ENCODE results near the gene ALKBH6. TPM values are rescaled to one million over a fixed set of nuclear protein-coding genes. Genes with fewer than 3 reads are reported as not detected.
A peak's percentile ranks its signal among the peaks of the same experiment; 100 is the strongest.

The ALKBH6 gene
- total and polyA plus RNA-seq, 2 of the 13 experiments (the other 11 are each of a cell fraction or from before 2014, with no cell fraction given) = 13.7 to 18.1 TPM

DNA sequence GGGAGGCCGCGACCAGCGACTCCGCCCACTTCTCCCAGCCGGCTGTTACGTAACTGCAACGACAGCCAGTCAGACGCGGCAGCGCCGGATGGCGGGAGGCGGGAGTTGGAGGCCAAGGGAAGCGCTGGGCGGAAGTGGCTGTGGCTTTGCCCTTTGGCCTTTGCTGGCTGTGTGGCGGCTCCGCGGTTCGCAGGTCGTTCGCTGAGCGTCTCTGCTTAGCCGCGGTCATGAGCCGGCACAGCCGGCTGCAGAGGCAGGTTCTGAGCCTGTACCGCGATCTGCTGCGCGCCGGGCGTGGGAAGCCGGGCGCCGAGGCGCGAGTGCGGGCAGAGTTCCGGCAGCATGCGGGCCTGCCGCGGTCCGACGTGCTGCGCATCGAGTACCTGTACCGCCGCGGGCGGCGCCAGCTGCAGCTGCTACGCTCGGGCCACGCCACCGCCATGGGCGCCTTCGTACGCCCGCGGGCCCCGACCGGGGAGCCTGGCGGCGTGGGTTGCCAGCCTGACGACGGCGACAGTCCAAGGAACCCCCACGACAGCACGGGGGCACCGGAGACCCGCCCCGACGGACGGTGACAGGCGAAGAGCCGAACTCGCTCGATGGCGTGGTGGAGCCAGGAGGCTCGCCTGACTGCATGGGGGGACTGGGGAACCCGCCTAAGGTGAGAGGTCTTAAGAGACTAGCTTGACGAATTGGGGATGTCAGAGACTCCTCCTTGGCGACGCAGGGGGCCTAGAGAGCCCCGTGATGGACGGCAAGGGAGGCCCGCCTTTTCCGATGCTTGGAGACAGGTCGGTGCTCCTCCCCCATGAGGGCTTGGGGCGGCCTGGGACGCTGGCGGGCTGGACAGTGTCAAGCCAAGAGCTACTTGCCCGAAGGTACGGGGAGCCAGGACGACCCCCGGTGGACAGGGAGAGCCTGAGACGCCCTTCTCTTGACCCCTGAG lies 18.7 kb downstream of the ALKBH6 start, which contains the start of gene SDHAF1 (continued):
- TF ChIP-seq, protein P1, sequence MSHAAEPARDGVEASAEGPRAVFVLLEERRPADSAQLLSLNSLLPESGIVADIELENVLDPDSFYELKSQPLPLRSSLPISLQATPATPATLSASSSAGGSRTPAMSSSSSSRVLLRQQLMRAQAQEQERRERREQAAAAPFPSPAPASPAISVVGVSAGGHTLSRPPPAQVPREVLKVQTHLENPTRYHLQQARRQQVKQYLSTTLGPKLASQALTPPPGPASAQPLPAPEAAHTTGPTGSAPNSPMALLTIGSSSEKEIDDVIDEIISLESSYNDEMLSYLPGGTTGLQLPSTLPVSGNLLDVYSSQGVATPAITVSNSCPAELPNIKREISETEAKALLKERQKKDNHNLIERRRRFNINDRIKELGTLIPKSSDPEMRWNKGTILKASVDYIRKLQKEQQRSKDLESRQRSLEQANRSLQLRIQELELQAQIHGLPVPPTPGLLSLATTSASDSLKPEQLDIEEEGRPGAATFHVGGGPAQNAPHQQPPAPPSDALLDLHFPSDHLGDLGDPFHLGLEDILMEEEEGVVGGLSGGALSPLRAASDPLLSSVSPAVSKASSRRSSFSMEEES (CRISPR knock-in tag; IDR thresholded peaks at IDR 0.05) = no peak
- TF ChIP-seq AGO2 (optimal IDR thresholded peaks at IDR 0.05; ENCODE audit: low read depth, low read length) (peak; percentile 65), ZKSCAN8 (CRISPR knock-in tag; IDR thresholded peaks at IDR 0.05; ENCODE audit: borderline replicate concordance) (no peak), CHD2 (IDR thresholded peaks at IDR 0.05; ENCODE audit: low read depth, low read length) (no peak), NFE2 (CRISPR knock-in tag; IDR thresholded peaks at IDR 0.05) (no peak), ZNF24 (IDR thresholded peaks at IDR 0.05) (no peak), ZNF225 (CRISPR knock-in tag; IDR thresholded peaks at IDR 0.05) (peak; percentile 24; the same call in 1 of the 2 replicates), KLF12 (CRISPR knock-in tag; IDR thresholded peaks at IDR 0.05; ENCODE audit: borderline replicate concordance) (no peak), POLR2A (IDR thresholded peaks at IDR 0.05; ENCODE audit: insufficient read depth in 1 of 2, low read depth in 2 of 2, low read length in 2 of 2) (peak; percentile 93 to 94), NFIC (IDR thresholded peaks at IDR 0.05; ENCODE audit: low read length) (no peak), ZNF550 (CRISPR knock-in tag; IDR thresholded peaks at IDR 0.05; ENCODE audit: borderline replicate concordance) (no peak), ZNF251 (CRISPR knock-in tag; IDR thresholded peaks at IDR 0.05) (no peak), ZNF264 (CRISPR knock-in tag; IDR thresholded peaks at IDR 0.05) (no peak), ZNF383 (CRISPR knock-in tag; IDR thresholded peaks at IDR 0.05; ENCODE audit: borderline replicate concordance) (no peak), ZNF335 (CRISPR knock-in tag; IDR thresholded peaks at IDR 0.05) (no peak), MAF1 (CRISPR knock-in tag; IDR thresholded peaks at IDR 0.05; ENCODE audit: borderline replicate concordance) (no peak), MATR3 (CRISPR knock-in tag; IDR thresholded peaks at IDR 0.05) (no peak), ZNF296 (CRISPR knock-in tag; conservative IDR thresholded peaks at IDR 0.05) (no peak)
- TF ChIP-seq, protein P2, sequence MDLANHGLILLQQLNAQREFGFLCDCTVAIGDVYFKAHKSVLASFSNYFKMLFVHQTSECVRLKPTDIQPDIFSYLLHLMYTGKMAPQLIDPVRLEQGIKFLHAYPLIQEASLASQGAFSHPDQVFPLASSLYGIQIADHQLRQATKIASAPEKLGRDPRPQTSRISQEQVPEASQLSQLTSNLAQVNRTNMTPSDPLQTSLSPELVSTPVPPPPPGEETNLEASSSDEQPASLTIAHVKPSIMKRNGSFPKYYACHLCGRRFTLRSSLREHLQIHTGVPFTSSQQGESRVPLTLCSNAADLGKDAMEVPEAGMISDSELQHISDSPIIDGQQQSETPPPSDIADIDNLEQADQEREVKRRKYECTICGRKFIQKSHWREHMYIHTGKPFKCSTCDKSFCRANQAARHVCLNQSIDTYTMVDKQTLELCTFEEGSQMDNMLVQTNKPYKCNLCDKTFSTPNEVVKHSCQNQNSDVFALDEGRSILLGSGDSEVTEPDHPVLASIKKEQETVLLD (CRISPR knock-in tag; IDR thresholded peaks at IDR 0.05; ENCODE audit: low read depth) = no peak; the same call in 1 of the 2 replicates
- TF ChIP-seq, protein P3, sequence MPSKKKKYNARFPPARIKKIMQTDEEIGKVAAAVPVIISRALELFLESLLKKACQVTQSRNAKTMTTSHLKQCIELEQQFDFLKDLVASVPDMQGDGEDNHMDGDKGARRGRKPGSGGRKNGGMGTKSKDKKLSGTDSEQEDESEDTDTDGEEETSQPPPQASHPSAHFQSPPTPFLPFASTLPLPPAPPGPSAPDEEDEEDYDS (CRISPR knock-in tag; IDR thresholded peaks at IDR 0.05) = peak; percentile 90
- TF ChIP-seq, protein P4, sequence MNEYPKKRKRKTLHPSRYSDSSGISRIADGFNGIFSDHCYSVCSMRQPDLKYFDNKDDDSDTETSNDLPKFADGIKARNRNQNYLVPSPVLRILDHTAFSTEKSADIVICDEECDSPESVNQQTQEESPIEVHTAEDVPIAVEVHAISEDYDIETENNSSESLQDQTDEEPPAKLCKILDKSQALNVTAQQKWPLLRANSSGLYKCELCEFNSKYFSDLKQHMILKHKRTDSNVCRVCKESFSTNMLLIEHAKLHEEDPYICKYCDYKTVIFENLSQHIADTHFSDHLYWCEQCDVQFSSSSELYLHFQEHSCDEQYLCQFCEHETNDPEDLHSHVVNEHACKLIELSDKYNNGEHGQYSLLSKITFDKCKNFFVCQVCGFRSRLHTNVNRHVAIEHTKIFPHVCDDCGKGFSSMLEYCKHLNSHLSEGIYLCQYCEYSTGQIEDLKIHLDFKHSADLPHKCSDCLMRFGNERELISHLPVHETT (CRISPR knock-in tag; conservative IDR thresholded peaks at IDR 0.05) = no peak
- TF ChIP-seq, protein P5, sequence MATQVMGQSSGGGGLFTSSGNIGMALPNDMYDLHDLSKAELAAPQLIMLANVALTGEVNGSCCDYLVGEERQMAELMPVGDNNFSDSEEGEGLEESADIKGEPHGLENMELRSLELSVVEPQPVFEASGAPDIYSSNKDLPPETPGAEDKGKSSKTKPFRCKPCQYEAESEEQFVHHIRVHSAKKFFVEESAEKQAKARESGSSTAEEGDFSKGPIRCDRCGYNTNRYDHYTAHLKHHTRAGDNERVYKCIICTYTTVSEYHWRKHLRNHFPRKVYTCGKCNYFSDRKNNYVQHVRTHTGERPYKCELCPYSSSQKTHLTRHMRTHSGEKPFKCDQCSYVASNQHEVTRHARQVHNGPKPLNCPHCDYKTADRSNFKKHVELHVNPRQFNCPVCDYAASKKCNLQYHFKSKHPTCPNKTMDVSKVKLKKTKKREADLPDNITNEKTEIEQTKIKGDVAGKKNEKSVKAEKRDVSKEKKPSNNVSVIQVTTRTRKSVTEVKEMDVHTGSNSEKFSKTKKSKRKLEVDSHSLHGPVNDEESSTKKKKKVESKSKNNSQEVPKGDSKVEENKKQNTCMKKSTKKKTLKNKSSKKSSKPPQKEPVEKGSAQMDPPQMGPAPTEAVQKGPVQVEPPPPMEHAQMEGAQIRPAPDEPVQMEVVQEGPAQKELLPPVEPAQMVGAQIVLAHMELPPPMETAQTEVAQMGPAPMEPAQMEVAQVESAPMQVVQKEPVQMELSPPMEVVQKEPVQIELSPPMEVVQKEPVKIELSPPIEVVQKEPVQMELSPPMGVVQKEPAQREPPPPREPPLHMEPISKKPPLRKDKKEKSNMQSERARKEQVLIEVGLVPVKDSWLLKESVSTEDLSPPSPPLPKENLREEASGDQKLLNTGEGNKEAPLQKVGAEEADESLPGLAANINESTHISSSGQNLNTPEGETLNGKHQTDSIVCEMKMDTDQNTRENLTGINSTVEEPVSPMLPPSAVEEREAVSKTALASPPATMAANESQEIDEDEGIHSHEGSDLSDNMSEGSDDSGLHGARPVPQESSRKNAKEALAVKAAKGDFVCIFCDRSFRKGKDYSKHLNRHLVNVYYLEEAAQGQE (IDR thresholded peaks at IDR 0.05; ENCODE audit: borderline replicate concordance in 1 of 2, low read depth in 1 of 2, low read length in 2 of 2) = no peak; a peak in 1 of 4 replicates

Data from HepG2 (cell line).